Prostate gland (tissue), 2 donors: Measurements from ENCODE around the gene LRRC14B.

Source experiments
- CTCF ChIP-seq, 4 experiments: fragments of 200-600 bp in 2 of 4; fragments of 450-650 bp in 2 of 4; sonication (generic) in 2 of 4; IDR thresholded peaks; 1 replicate in 3 of 4; 2 replicates in 1 of 4; pipeline ENCODE4 v1.5.1; 2016 to 2019; ENCODE audit warnings: antibody characterized with exemption in 4 of 4, mild to moderate bottlenecking in 2 of 4, moderate library complexity in 2 of 4
- POLR2AphosphoS5 ChIP-seq: sonication (generic); formaldehyde crosslinking; IDR thresholded peaks from one replicate; pipeline ENCODE4 v1.6.1; 2017; ENCODE audit warnings: antibody characterized with exemption

DNA sequence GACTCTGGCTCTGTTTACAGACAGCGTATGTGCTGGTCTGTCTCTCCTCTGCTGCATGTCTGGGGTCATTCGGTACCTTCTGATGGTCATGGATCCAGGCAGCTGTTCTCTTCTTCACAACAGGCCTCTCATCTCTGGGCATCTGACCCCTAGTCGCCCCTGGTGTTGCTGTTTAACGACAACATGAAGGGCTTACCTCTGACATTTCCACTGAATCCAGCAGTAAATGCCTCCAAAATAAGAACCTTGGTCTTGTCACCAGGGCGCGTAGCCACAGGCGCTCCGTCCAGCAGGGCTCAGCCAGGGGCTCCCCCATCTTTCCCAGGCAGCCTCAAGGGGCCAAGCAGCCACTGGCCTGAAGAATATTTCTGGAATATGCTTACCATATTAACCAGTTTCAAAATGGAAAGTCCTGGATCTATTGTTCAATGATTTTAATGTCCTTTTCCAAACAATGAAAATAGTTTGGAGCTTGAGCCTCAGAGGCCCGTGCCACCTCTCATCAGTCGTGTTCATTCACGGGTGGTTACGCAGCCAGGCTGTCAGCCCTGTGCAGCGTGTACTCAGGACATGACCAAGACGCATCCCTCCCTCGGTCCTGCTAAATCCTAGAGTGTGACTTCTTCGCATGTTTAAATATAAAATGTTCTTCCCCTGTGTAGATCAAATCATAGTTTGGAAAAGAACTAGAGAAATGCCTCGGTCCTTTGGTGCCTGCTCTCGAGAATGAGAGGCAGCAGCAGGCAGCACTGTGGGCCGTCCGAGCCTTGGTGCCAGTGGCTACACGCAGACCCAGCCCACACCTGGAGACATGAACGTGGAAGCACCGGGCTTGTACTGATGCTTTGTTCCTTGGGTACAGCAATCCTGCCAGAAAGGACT is 30.1 kb upstream of the LRRC14B start:
- TF ChIP-seq POLR2AphosphoS5: no peak
- no peak for TF ChIP-seq CTCF (IDR thresholded peaks at IDR 0.05)
